Pancreas (tissue), 10 donors: ENCODE results near the gene PLA2G2C. TPM values are rescaled to one million over a fixed set of nuclear protein-coding genes. Genes with fewer than 3 reads are reported as not detected.

ENCODE experiments used
- ATAC-seq, 4 donors: fragments of 200-7000 bp; cut with Tn5 transposase; one replicate each; pipeline versions ENCODE4 v1.8.0 to v1.9.1; 2020; ENCODE audit warnings: mild to moderate bottlenecking in 4 of 4, moderate library complexity in 4 of 4
- DNase-seq, 6 donors: peaks; one replicate each; pipeline ENCODE4 v3.0.0-alpha.2; 2020
- FAIRE-seq: peaks from 2 replicates; lab custom pipeline; 2012; peaks lifted over from hg19 to GRCh38; lab: Jason Lieb, UNC
- H3K27ac ChIP-seq, 4 donors: fragments of 200-600 bp; sonication (generic); 1 replicate in 3 of 4; 2 replicates in 1 of 4; pipeline versions ENCODE4 v1.5.0 to v1.8.0; 2020
- H3K27me3 ChIP-seq, 4 donors: fragments of 200-600 bp; one replicate each; pipeline ENCODE4 v1.8.0; 2021
- H3K36me3 ChIP-seq, 3 donors: fragments of 200-600 bp; sonication (generic) in 1 of 3; one replicate each; pipeline versions ENCODE4 v1.5.0 to v1.8.0; 2020 to 2021
- H3K4me1 ChIP-seq, 3 donors: fragments of 200-600 bp; one replicate each; pipeline ENCODE4 v1.8.0; 2021
- H3K4me3 ChIP-seq, 4 donors: fragments of 200-600 bp; sonication (generic) in 2 of 4; one replicate each; pipeline versions ENCODE4 v1.5.0 to v1.8.0; 2020 to 2021
- H3K9me3 ChIP-seq, 4 donors: fragments of 200-600 bp; one replicate each; pipeline ENCODE4 v1.8.0; 2021
- WGBS, 2 donors: extraction: QIAGEN DNeasy Blood & Tissue Kit; methylation state at CpG; one replicate each; pipeline ENCODE4 v1.1.7; 2013; 5-methylcytosine and 5-hydroxymethylcytosine counted together
- intact Hi-C, 3 donors: fragments of 100-400 bp; cut with DNase I; formaldehyde crosslinking; loops; one replicate each; pipeline versions ENCODE4 v1.11.1 to v1.14.2; 2022
- polyA plus RNA-seq, 2 donors: library from polyadenylated mRNA; stranded (reverse); fragments of 200-250 nt; gene quantifications; one replicate each; pipeline ENCODE4 v1.2.3, GENCODE V29; 2013
- total RNA-seq, 6 donors: library from RNA; stranded (reverse); fragmentation: NEBNext Ultra II Directional in 4 of 6; extraction: Animal tissue kit (Norgen Biotek cat#: 25700) in 4 of 6; gene quantifications; one replicate each; pipeline versions ENCODE4 v1.2.1 to v1.2.4, GENCODE V29; 2021 to 2023
- TF ChIP-seq, protein P1 (sequence below), 4 donors: fragments of 200-600 bp; sonication (generic) in 3 of 4; IDR thresholded peaks; one replicate each; pipeline versions ENCODE4 v1.5.0 to v1.8.0; 2021; ENCODE audit warnings: antibody characterized with exemption in 4 of 4
- donor health status: healthy with polysubstance abuse.
- donor health status: DM: no; HTN: no; CAD: no; lungs with moderate emphysema.
- donor health status: DM: no; HTN: no; CAD: no.
- donor health status: control.
- donor health status: control.
- donor health status: Bipolar disorder and iron deficiency.
- donor health status: DM: yes; HTN: yes; CAD: no.
- donor health status: DM: no; HTN: no; CAD: no.
- donor health status: DM: no; HTN: no; CAD: no.
- donor health status: DM: yes; HTN: yes; CAD: no.

PLA2G2C gene
- total and polyA plus RNA-seq, 8 donors = not detected

DNA sequence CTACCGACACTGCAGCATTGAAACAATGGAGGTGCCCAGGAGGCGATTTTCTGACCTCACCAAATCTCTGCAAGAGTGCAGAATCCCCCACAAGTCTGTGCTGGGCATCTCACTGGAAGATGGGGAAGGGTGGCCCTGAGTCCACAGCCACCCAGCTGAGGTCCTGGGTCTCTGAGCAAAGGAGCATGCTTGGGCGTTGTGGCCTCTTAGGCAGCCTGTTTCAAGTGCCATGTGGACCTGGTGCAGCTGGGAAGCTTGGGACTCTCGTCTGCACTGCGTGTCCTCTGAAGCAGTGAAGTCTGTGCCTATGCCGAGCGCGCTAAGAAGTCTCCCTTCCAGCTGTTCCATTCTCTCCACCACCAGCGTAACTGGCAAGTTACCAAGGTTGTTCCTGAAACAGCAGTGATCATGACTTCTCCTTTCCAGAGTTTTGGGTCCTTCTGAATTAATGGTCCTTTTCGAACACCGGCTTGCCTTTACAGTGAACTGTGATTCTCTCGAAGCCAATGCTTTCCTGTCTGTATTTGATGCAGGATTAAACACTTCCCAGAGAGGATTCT, 5.0 kb upstream of the PLA2G2C start:
- Histone ChIP-seq H3K9me3 (no peaks in the 10 kb centered on the region), H3K27ac (no peak overlapping the region), H3K4me1 (peaks cover 0 to 1% (median 0%) of the 10 kb centered on the region in 3 donors), H3K27me3 (no peaks in the 10 kb centered on the region), H3K4me3 (no peak overlapping the region), H3K36me3 (no peaks in the 10 kb centered on the region)
- intact Hi-C loops = no loop called here
- no peak for FAIRE-seq
- DNase-seq = no peak
- ATAC-seq = no peak
- WGBS, 2 donors = 70 to 74% methylated on average over 12 of the region's 12 CpGs
- TF ChIP-seq, protein P1, sequence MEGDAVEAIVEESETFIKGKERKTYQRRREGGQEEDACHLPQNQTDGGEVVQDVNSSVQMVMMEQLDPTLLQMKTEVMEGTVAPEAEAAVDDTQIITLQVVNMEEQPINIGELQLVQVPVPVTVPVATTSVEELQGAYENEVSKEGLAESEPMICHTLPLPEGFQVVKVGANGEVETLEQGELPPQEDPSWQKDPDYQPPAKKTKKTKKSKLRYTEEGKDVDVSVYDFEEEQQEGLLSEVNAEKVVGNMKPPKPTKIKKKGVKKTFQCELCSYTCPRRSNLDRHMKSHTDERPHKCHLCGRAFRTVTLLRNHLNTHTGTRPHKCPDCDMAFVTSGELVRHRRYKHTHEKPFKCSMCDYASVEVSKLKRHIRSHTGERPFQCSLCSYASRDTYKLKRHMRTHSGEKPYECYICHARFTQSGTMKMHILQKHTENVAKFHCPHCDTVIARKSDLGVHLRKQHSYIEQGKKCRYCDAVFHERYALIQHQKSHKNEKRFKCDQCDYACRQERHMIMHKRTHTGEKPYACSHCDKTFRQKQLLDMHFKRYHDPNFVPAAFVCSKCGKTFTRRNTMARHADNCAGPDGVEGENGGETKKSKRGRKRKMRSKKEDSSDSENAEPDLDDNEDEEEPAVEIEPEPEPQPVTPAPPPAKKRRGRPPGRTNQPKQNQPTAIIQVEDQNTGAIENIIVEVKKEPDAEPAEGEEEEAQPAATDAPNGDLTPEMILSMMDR (IDR thresholded peaks at IDR 0.05) = no peak

DNA sequence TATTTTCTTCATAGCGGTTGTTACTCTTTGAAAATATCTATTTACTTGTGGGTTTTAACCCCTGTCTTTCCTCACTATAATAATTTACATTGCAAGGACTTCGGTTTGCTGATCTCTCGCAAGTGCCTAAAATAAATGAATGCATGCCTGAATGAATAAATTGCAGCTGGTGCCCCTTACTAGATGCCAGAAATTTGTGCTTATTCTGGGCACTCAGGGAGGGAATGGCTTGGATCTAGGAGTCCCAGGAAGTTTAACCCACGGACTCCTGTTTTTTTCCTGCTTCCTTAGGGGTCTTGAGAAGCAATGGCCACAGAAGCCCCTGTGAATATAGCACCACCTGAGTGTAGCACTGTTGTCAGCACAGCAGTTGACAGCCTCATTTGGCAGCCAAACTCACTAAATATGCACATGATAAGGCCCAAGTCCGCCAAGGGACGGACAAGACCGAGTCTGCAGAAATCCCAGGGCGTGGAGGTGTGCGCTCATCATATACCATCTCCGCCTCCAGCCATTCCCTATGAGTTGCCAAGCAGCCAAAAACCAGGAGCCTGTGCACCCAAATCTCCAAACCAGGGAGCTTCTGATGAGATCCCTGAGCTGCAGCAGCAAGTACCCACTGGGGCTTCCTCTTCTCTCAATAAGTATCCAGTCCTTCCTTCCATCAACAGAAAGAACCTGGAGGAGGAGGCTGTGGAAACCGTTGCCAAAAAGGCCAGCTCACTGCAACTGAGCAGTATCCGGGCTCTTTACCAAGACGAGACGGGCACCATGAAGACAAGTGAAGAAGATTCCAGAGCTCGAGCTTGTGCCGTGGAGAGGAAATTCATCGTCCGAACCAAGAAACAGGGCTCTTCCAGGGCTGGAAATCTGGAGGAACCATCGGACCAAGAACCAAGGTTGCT, 4.2 kb upstream of the PLA2G2C start:
- Histone ChIP-seq H3K4me1 (peaks cover 0 to 3% (median 0%) of the 10 kb centered on the region in 3 donors), H3K36me3 (no peaks in the 10 kb centered on the region), H3K4me3 (no peak overlapping the region), H3K27me3 (no peaks in the 10 kb centered on the region), H3K27ac (no peak overlapping the region), H3K9me3 (no peaks in the 10 kb centered on the region)
- TF ChIP-seq, protein P1 (IDR thresholded peaks at IDR 0.05) = no peak
- DNase-seq (no peak), FAIRE-seq (no peak), ATAC-seq (no peak)
- intact Hi-C loops = no loop called here
- 74 to 84% methylated on average over 19 of the region's 19 CpGs for WGBS, 2 donors

DNA sequence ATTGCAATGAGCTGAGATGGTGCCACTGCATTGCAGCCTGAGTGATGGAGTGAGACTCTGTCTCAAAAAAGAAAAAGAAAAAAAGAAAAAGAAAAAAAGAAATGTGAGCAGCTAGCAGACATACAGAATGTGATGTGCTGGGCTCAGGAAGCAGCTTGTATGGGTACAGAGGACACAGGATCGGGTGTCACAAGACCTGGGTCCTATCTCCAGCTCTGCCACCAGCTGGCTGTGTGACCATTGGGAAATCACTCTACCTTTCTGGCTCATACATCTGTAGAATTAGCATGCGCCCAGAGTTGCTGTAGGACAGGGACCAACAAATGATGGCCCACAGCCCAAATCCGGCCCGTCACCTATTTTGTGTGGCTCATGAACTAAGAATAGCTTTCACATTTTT, 3.3 kb upstream of the PLA2G2C start:
- intact Hi-C loops = no loop called here
- no peak overlapping the region for H3K27ac ChIP-seq
- TF ChIP-seq, protein P1 (IDR thresholded peaks at IDR 0.05) = no peak
- ATAC-seq (no peak), FAIRE-seq (no peak), DNase-seq (no peak)
- no peaks in the 10 kb centered on the region for H3K27me3 ChIP-seq
- H3K36me3 ChIP-seq = no peaks in the 10 kb centered on the region
- H3K4me3 ChIP-seq = no peak overlapping the region
- H3K4me1 ChIP-seq = peaks cover 0 to 3% (median 0%) of the 10 kb centered on the region in 3 donors
- H3K9me3 ChIP-seq = no peaks in the 10 kb centered on the region
- WGBS, 2 donors = 75 to 80% methylated on average over 4 of the region's 4 CpGs

DNA sequence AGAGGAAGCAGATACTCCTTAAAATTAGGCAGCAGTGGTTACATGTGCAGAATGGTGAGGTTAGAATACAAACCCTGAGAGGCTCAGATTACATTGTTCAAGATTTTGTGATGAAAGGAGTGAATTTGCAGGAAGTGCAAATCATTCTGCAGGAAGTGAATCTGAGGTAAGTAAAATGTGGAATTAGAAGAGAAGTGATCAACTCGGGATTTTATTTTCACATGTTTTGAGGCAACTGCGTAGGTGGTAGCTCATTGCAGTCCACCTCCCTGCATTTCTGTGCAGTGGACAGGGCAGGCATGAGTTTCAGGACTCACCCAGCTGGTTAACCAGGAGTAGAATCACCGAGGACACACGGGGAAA, 2.1 kb upstream of the PLA2G2C start:
- TF ChIP-seq, protein P1 (IDR thresholded peaks at IDR 0.05) = no peak
- H3K4me1 ChIP-seq = peaks cover 0 to 3% (median 0%) of the 10 kb centered on the region in 3 donors
- intact Hi-C loops = no loop called here
- 45 to 55% methylated on average over 4 of the region's 4 CpGs for WGBS, 2 donors
- no peak for DNase-seq
- no peak overlapping the region for H3K4me3 ChIP-seq
- H3K9me3 ChIP-seq = no peaks in the 10 kb centered on the region
- no peak for ATAC-seq
- no peak for FAIRE-seq
- no peak overlapping the region for H3K27ac ChIP-seq
- no peaks in the 10 kb centered on the region for H3K27me3 ChIP-seq
- no peaks in the 10 kb centered on the region for H3K36me3 ChIP-seq
